Hematopoietic multipotent progenitor cell treated with erythropoietin and hydrocortisone succinate and interleukin-3 and kit ligand, for 6 days (in vitro differentiated cells): ENCODE data around the gene IGHMBP2.

Experiments used
- DNase-seq: peaks from one replicate; pipeline ENCODE4 v3.0.0-alpha.2; 2015

IGHMBP2 gene

DNA sequence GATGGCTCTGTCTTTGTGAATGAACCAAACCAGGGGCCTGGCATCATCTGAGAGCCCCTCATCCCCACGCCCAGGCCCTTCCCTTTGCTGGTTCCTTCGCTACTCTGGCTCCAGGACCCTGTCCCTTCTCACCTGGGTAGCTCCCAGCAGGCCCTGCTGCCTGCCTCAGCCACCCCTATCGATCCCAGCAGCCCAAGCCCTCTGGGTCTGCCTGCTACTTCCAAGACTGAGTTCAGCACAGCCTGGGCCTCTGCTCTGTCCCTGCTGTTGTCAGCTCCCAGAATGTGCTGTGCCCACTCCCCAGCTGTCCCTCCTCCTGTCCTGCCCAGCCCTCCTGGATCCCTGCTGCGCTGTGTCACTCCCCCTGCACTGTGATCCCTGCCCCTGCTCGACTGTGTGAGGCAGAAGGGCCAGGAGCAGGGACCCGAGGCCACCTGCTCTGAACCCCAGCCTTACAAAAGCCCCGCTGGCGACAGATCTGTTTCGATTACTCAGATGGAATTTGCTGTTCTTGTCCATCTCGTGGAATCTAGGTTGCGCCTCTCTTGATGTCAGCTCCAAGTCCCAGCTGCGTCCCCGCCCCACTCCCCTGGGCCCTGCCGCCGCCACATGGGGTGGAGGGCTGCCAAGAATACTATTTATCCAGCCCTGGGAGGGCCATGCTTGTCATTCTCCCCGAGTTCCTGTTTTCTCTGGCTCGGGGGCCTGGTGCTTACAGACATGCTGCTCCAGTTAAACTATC is 13.0 kb upstream of the IGHMBP2 start:
- peak; percentile 56 for DNase-seq

DNA sequence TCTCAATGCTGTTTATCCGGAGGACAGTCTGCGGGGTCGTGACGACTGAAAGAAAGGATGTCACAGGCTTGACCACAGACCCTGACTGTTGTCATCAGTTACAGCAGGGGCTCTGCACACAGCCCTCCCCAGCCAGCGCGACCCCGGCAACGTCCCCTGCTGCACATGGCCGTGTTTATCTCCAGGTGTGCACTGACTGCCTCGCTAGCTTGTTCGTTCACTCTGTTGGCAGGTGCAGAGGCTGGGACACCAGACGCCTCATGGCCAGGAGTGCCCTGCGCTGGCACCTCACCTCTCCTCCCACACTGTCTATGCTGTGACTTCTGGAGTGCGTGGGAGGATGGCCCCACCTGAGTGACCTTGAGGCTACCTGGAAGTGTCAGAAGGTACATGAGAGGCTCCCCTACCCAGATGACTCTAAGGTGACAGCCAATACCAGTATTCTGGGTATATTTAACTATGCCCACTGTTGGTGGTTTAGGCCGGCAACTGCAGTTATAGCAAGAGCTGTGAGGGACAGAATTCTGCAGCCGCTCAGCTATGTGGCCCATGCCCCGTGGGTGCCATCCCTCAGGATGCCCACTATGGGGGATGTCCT is 12.2 kb upstream of the IGHMBP2 start:
- DNase-seq = no peak

DNA sequence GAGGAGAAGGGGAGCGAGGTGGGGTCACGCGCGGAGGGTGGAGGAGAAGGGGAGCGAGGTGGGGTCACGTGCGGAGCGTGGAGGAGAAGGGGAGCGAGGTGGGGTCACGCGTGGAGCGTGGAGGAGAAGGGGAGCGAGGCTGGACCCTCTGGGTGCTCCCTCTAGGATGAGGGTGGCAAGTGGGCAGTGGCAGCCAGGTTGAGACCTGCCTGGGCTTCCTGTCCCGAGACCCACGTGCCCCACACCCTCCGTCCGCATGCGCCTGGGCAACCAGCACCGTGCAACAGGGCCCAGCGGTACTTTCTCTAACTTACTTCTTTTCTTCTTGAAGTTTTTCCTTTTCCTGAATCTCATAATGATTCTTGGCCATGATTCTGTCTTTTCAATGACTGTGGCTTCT is 11.1 kb upstream of the IGHMBP2 start:
- no peak for DNase-seq

DNA sequence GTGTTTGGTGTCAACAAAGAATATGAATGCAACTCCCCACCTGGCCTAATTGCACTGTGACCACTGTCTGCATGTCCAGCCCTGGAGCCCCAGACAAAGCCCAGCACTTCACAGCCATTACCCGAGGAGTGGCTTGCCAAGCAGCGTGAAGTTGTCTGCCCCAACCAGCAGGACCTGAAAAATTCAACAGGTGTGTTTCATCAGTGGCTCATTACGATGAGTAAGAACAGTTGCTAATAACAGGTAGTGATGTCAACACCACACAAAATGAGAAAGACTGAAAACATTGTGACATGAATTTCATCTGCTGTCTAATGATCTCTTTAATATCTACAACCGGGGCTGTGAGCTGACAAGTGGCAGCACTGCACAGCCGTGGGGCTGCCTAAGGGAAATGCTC is 10.4 kb upstream of the IGHMBP2 start:
- no peak for DNase-seq

DNA sequence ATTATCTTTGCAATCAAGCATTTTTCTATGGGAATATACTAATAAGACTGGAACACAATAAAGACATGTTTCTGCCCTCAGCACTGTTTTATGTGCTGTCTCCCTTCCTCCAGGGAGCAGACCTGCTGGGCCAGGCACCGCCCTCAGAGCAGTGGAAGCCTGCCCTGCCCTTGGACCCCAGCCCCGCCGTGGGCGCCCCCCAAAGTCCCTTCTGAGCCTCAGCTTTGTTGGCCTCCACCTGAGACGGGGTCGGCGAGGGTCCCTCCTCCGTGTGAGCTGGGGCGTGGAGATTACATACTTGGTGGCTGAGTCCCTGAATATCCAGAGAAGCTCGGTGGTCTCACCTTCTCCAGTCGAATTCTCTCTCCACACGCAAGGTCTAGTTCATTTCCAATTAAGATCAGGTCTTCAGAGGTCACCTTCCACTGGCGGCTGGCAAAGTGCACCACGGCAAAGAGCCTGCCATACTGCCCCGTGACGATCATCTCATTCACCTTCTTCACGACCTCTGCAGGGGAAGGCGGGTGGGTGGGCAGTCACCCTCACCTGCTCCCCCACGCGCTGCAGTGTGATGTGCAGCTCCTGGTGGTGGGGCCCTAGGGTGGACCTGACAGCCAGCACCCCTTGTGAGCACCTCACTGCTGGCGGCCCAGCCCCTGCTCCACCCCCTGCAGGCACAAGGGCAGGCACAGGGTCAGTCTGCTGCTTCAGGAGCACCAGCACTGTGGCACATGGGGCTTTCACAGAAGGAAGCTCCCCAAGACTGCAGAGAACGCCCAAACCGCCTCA is 7.3 kb upstream of the IGHMBP2 start:
- DNase-seq = no peak

DNA sequence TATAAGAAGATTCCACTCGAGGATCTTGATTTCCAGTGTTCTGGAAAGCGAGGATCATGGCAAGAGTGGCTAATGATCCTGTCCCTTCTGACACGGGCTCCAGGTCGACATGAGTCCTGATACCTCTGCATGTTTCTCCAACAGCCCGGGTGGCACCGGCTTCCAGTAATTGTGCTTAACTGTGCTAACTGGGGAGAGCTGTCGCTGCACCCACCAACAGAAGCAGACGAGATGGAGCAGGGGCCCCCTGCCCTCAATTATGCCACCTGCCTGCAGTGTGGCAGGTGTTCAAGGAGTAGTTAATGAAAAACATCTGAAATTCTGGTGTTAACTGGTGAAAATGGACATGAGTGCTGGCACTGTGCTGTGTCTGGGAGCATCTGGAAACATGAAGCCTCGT is 6.2 kb upstream of the IGHMBP2 start:
- no peak for DNase-seq

DNA sequence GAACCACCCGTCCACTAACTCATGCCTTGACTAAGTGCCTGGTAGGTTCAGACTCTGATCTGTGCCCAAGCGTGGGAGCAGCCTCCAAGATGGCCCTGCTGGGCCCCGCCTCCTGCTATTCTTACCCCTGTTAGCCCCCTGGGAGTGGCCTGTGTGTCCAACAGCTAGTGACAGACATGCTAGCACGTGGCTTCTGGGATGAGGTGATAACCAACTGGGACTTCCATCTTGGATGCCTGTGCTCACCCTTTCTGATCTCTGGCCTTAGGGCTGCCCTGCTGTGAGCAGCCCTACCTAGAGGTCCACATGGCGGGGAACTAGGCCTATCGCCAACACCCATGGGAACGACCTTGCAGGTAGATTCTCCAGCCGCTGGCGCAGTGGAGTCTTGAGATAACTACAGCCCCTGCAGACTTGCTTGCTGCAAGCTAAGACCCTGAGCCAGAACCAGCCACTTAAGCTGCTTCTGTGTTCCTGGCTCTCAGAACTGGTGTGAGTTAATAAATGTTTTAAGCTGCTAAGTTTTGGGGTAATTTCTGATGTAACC is 2.8 kb upstream of the IGHMBP2 start:
- peak; percentile 44 for DNase-seq

DNA sequence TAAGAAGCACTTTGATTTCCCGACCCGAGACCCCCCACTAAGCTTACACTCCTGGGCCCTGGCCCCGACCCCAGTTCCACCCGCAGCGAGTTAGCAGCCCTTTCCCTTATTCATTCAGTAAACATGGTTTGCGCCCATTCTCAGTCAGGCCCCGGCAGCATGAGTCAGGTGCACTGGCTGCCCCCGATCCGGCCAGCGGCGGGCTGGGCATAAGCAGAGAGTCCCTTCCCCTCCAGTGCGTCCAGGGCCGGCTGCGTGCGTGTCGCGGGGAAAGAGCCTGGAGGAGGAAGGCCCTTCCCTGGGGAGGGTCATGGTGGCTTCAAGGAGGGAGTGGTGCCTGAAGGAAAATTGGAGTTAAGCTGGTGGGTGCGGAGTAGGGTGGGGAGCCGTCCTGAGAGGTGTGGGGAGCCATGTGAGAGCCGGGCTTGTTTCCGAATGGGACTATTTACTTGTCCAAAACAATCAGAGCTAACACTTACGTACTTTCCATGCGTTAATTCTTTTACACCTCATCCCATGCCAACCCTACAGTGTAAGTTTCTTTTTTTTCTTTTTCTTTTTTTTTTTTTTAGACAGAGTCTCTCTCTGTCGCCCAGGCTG is 657 bp downstream of the IGHMBP2 start:
- DNase-seq = peak; percentile 43

DNA sequence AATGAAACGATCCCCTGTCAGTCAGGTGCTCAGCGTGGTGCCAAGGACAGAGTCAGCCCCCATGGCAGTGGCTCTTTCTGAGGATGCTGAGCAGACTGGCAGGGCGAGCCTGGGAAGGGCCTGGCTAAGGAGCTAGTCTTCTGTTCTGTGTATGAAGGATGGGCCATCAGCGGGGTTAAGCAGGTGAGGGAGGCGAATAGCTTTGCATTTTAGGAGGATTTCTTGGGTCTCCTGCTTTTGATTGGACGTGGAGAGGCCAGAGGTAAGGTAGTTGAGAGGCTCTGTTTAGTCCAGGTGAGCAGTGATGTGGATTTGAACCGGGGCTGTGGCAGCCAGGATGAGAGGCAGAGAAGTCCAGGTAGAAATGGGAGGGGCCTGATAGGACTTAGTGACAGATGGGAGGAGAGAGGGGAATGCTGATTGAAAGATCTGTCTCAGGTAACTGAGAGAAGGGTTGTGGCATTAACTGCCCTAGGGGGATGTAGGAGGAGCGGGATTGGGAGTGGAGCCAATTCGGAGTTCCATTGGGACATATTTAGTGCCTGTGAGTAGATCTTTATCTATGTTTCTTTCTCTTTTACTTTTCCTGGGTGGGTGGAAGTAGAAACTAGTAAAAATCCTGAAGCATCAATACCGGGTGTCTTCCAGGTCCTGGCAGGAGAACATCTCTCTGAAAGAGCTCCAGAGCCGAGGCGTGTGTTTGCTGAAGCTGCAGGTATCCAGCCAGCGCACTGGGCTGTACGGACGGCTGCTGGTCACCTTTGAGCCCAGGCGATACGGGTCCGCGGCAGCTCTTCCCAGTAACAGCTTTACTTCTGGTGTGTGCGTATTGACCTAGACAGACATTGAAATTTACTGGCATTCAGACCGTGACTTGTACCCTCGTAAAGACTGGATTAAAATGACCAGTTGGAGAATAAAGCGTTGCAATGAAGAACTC is 2.0 kb downstream of the IGHMBP2 start:
- DNase-seq = no peak

DNA sequence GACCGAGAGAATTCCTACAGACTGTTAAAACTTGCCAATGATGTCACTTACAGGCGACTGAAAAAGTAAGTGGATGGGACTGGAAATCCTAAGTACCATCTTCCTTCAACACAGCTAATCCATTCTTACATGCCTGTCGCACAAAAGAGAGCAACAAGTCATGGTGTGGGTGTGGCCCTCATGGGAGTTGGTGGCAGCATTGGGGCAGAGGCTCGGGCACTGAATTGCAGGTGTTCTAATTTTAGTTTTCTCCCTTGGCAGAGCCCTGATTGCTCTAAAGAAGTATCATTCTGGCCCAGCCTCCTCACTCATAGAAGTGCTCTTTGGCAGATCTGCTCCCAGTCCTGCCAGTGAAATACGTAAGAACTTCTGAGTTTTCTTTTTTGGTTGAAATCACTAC is 4.6 kb downstream of the IGHMBP2 start:
- DNase-seq = no peak

DNA sequence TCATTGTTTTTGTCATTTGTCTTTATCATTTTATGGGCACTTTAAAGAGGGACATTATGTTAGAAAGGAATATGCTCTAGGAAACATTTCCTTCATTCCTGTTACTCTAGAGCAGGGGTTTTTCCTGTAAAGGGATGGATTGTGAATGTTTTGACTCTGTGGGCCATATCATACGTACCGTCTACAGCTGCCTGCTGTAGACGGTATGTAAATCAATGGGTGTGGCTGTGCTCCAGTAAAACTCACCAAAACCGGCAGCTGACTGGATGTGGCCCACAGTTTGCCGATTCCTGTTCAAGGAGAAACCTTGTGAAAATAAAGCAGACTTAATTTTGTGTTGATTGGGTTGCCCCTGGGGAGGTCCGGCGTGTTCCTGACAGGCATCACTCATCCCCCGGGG is 7.3 kb downstream of the IGHMBP2 start:
- no peak for DNase-seq

DNA sequence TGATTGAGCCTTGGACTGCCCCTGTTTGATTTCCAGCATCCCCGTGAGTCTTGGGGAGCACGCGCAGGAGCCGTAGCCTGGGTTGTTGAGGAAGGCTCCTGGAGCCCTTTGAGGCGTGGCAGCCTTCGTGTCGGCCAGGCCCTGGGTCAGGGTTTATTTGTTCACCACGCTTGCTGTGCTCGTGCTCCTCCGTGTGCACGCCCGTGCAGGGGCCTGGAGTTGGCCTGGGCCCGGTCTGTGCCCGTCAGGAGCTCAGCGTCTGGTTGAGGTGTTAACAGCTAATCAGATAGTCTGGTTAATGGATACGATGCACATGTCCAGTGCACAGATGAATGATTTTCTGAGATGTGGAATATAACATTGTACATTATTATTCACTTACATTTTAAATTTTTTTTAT is 8.0 kb downstream of the IGHMBP2 start:
- no peak for DNase-seq

DNA sequence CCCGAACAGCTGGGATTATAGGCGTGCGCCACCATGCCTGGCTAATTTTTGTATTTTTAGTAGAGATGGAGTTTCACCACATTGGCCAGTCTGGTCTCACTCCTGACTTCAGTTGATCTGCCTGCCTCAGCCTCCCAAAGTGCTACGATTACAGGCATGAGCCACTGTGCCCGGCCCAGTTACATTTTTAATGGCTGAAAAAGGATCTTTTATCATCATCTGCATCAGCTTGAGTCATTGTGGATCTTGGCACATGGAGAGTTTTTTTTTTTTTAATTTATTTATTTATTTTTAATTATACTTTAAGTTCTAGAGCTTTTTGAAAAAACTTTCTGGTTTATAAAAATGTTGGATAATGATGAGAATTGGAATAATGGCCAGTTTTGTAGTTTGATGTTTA is 8.6 kb downstream of the IGHMBP2 start:
- no peak for DNase-seq

DNA sequence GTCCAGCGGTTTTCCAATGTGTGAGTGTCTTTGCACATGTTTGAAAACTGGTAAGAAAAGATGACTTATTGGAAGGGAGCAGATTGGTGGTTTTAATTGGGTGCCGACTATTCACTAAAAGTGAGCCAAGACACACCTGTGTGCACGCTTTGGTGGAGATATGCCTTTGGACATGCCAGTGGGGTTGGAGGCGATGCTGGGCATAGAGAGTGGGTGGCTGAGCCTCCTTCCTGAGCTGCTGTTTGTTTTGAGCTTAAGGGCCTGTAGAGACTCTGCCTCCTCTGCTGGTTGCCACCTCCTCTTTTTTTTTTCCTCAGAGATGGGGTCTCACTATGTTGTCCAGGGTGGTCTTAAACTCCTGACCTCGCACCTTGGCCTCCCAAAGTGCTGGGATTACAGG is 9.5 kb downstream of the IGHMBP2 start:
- DNase-seq = no peak

DNA sequence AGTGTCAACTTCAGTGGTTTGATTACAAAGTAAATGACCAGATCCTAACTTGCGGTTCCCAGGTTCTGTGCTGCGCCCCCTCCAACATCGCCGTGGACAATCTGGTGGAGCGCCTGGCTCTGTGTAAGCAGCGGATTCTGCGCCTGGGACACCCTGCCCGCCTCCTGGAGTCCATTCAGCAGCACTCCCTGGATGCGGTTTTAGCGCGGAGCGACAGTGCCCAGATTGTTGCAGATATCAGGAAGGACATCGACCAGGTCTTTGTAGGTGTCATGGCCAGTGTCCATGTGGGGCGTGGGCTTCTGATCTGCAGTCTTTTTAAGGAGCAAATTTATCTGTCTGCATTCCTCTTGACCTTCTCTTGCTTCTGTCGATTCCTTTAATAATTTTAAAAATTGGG is 11.1 kb downstream of the IGHMBP2 start:
- no peak for DNase-seq

DNA sequence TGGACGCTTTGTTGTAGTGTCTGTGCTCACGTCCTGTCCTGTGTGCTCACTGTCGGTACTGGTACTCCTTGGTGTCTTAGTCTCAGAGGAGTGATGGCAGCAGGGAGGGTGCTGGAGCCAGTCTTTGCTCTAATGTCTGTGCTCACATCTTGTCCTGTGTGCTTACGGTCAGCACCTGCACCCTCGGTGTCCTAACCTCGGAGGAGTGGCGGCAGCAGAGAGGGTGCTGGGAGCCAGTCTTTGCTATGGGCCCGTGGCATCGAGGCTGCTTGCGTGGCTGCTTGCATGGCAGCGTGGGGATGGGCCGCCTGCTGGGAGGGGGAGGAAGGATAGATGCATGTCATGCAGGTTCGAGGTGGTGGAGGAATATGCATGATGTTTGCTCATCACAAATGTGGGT is 12.7 kb downstream of the IGHMBP2 start:
- no peak for DNase-seq

DNA sequence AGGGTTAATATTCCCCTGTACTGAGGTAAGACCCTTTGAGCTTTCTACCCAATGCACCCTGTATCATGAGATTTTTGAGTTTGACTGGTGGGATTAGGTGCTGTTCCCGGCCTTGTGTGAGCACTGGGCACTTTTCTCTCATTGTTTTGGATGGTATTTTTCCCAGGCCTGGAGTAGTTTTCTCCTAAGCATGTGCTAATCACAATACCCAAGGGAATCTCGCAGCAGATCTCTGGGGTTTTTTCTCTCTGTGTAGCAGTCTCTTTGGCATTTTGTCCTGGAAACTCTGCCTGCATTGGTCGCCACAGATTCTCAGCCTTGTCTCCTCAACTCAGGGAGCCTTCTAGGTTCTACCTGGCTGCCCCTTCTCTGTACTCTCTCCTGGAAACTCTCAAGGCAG is 19.9 kb downstream of the IGHMBP2 start:
- DNase-seq = no peak

DNA sequence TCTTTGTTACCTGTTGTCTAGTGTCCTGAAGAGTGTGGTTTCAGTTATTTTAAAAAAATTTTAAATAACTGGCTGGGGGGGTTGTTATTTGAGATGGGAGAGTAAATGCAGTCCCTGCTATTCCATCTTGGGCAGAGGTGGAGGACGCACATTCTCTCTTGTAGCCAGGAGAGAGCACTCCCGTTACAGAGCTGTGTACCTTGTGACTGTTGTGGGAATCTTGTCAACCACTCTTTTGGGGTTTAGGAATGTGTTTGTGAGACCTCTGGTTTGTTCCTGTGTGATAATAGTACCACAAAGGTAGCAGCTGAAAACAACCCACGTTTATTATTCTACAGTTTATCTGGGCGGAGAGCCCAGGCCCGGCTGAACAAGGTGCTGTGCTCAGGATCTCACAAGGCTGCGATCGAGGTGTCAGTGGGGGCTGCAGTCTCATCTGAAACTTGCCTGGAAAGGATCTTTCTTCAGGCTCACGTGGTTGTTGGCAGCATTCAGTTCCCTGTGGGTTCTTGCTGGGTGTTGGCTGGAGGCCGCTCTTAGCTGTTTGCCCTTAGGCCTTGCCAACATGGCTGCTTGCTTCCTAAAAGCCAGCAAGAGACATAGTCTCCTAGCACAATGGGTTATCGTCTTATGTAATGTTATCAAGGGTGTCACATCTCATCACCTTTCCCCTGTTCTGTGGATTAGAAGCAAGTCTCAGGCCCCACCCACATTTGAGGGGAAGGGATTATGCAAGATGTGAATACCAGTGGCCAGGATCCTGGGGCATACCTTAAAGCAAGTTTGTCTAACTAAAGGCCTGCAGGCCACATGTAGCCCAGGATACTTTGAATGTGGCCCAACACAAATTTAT is 20.6 kb downstream of the IGHMBP2 start:
- DNase-seq = no peak

DNA sequence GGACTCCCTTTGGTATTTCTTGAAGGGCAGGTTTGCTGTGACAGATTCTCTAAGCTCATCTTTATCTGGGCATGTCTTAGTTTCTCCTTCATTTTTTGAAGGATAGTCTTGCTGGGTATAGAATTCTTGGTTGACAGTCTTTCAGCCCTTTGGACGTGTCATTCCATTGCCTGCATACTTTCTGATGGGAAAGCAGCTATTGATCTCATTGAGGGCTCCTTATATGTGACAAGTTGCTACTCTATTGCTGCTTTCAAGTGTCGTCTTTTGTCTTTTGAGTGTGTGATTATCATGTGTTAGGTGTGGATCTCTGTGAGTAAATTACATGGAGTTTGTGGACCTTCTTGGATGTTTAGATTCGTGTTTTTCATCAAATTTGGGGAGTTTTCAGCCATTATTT is 21.9 kb downstream of the IGHMBP2 start:
- no peak for DNase-seq

DNA sequence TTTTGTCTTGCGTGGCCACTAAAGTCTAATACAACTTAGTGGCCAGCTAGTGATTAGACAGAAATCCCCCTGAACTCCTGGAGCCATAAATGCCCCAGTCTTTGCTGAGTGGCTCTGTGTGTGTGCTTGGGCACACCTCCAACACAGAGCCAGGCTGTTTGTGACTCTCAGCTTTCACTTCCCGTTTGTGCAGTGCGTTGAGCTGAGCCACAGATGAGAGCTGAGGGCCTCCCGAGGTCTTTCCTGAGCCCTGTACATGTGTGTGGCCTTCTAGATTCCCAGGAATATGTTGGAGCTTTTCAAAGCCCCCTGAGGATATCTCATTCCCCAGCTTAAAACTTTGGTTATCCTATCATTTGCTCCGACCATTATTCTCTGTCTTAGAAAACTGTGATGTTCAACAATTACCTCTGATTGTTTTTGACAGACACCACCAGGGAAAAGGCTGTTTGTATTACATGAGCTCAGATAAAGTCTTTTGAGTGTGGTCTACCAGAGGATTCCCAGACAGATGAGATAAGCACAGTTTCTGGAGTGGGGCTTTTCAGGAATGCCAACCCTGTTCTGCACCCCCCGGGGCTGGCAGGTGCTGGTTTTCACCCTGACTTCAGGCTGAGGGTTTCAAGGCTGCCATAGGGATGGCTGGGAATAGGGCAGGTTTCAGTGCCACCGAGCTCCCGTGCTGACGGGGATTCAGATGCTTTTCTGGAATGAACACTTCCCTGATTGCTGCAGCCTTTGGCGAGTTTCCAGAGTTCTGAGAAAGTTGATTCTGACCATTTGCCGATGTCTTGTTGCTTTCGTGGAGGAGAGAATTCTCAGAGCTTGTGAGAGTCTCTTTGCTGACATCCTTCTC is 23.8 kb downstream of the IGHMBP2 start:
- no peak for DNase-seq
